NCI-H526 (cell line): ENCODE measurements around the gene PKM.
"Not testable (repeated sequence)": the region's sequence is repeated elsewhere in the genome, so short reads cannot be mapped to it uniquely, and the experiment has no call there.

ENCODE experiments used
- DNase-seq, 2 experiments: peaks; one replicate each; lab custom pipeline; 2025; lab: John Stamatoyannopoulos, UW

The PKM gene

DNA sequence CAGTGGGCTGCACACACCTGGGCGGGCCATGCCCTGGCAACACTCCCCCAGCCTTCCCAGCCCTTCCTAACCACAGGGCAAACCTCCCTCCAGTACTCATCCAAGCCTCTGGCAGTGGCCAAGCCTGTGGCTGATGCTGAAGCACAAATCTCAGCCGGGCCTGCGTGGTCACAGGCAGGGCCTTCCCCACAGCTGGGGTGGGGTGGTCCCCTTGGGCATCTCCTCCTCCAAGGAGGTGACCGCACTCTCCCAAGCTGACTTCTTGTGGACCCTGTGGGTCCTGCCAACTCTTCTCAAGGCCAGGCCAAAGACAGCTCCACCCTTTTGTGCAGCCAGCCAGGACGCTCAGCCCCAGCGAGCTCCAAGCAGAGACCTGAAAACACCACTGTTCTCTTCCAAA lies 54.8 kb downstream of the PKM start:
- no peak for DNase-seq

DNA sequence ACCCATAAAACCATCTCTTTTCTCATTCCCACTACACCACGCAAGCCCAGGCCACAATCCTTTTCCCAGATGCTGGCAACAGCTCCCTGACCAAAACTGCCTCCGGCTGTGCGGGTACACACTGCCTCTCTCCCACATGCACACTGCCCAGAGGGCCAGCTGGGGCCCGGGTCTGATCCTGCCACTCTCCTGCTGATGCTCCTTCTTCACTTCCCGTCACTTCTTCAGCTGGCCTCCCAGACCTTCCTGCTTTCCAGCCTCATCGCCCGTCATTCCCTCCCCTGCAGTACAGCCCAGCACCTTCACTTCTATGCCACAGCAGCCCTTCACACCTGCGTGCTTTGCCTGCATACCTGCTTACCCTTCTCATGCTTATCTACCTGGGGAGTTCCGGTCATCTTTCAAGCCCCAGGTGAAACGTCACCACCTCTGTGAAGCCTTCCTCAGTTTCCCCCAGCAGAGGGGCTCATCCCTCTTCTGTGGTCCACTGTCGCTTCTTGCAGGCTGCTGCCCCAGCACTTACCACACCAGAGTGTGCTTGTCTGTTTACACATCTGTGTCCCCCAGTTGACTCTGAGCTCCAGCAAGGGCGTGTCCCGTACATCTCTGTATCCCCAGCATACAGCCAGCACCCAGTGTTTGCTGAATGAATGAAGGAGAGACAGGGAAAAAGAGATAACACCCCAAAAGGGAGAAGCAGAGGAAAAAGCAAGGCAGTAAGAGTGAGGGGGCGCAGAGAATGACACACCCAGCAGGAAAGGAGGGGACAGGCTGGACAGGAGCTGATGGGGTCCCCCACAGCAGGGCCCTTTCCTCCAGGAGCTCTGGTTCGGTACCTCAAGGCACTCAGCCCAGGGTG lies 55.6 kb downstream of the PKM start:
- no peak for DNase-seq

DNA sequence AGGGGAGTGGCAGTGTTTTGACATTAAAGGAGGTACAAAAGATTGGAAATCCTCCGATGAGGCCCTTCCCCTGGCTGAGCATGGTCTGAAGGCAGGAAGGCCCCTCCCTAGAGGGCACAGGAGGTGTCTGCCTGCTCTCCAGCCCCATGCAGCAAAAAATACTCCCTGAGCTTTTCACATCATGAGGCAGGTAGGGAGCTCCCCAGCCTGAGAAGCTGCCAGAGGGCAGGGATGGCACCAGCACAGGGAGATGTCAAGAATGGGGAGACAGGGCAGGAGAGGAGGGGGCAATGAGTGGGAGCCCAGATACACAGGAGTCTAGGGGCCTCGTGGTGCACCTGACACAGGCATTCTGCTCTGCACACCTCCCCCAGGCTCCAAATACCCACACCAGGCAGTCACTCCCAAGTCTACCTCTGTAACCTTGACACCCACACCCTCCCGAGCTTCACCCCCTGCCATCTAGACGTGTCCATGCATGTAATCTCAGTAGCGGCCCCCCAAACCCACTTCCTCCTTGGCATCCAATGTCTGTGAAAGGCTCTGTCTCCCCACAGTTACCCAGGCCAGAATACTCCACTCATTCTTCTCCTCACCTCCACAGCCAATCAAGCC lies 56.3 kb downstream of the PKM start:
- DNase-seq: no peak

DNA sequence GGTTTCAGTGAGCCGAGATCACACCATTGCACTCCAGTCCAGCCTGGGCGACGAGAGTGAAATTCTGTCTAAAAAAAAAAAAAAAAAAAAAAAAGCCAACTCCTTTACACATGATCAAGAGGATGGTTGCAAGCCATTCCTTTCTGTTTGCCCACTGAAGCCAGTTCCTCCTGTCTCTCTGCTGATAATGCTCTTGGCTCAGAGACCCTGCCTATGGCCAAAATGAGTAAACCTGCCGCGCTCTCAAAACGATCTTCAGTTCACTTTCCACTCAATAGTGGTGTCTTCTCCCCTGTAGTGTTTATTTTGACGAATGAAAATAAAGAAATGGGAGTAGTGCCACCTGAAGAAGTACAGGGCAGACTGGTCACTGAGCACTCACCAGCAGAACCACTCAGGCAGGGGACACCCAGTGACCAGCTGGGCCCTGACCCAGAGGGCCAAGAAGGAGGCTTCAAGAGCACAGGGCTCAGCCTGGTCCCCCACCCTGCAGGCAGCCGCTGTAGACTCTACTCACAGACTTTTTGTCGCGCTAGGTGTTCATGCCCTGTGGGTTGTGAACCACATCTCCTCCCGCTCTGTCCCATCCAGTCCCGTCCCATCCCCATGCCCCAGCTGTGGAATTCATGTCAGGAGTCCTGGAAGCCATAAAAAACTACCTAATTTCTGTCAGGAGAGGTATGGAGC lies 57.0 kb downstream of the PKM start:
- DNase-seq: no peak

DNA sequence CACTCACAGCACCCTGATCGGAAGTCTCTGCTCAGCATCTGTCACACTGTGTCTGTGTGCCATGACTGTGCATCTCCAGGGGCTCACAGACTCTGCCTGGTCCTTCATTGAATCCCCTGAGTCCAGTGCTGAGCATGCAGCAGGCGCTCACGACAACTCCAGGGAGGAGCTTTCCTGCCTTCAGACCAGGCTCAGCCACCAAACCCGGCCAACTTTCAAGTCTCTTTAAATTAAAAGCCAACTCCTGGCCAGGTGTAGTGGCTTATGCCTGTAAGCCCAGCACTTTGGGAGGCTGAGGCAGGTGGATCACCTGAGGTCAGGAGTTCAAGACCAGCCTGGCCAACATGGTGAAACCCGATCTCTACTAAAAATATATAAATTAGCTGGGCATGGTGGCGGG lies 57.6 kb downstream of the PKM start:
- no peak for DNase-seq

DNA sequence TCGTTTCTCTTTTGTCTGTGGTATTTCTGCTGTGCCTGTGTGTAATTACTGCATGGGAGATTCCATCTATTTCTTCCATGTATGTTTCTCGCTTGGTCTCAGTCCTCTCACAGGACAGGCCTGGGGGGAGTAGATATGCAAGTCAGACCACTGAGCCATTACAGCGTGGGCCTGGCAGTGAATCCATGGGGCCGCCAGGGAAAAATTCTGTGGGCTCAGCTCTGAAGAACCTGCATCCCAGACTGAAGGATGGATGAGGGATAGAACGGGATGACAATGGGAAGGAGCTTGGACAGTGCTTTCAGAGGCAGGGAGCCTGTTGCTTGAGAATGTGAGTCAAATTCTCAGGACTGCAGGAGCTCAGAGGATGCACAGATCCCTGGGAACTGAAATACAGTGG lies 58.2 kb downstream of the PKM start:
- no peak for DNase-seq

DNA sequence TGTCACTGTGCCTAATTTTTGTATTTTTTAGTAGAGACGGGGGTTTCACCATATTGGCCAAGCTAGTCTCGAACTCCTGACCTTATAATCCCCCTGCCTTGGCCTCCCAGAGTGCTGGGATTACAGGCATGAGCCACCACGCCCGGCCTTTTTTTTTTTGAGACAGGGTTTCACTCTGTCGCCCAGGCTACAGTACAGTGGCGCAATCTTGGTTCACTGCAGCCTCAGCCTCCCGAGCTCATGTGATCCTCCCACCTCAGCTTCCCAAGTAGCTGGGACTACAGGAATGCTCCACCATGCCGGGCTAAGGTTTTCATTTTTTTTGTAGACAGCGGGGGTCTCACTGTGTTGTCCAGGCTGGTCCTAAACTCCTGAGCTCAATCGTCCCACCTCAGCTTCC lies 59.0 kb downstream of the PKM start:
- DNase-seq: not testable (repeated sequence)

DNA sequence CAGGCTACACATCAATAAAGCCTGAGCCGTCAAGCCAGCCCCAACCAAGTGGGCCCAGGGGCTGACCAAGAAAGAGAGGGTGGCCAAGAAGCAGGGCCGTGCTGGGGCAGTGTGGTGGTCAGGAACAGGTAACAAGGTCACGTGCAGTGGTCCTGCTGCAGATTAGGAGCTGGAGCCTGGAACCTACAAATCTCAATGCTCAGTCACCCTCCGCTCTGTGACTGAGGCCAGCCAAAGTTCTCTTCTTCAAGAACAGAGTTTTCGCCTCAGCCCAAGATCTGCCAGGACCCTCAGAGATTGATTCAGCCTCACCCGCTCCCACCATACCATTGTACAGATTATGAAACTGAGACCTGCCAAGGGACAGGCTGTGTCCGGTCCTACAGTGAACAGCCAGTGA lies 60.3 kb downstream of the PKM start:
- DNase-seq: no peak

DNA sequence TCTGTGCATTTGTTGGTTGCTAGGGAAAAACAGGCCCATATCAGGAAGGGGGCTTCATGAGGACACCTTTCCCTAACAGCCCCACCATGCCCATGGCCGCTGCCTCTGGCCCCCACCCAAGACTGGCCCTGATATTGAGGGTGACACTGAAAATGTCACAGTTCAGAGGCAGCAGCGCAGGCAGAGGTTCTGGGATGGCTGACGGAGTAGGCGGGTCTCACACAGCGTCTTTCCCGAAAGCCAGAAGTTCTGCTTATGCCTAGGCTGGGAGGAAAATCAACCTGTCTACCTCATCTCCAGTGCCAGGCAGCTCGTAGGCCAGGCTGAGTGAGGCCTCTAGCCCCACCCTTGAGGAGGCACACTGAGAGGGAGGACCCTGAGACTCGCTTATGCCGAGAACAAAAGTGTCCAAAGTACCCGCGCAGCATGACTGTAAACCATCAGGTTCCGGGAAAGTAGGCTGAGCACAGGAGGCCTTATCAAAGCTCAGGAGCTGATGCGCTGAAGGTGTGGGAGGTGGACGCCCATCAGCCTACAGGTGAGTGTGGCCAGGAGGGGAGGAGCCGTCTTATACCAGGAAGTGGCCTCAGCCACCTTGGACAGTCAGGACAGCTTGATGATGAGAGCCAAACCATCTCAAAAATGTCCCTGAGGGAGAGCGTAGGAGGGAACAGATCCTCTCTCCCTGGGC lies 60.9 kb downstream of the PKM start:
- no peak for DNase-seq

DNA sequence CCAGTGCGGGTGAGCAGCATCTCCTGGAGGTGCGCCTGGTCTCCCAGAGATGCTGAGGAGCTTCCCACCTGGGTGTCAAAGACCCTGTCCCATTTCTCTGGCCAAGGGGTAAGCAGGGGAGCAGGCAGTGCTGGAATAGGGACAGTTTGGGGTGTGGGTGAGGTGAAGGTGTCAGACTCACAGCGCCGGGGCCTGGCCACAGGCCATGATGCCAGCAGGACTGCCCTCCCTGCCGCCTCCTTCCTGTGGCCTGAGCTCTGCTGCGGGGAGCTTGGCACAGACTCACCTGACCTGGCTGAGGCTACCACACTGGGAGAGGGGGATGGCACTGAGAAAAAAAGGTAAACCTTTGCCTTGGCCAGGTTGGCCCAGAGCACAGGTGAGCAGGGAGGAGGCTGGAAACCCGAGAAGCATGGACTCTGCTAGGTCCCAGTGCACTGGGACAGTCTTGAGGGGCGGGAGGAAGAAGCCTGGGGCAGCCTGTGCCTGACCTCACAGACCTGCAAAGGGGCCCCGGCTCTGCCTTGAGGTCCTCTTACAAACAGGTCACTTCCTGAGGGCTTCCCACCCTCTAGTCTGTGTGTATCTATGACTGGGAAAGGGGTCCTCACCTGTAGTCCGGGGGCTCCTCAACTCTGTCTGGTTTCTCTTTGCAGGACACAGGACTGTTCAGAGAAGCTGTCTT lies 61.6 kb downstream of the PKM start:
- no peak for DNase-seq

DNA sequence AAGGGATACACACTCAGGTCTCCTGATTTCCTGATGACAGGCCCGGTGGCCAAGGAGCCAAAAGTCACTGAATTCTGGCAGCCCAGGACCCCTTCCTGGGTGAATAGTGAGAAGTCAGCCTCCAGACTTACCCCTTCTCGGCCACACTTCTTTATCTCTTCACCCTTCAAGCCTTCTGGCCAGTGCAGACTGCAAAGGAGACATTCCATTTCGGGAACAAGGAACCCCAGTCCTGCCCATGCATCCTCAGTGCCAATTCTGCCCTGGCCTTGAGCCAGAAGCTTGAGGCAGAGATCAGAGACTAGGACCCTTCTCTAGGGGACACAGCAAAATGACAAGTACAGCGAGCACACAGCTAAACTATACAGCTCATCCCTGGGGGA lies 62.2 kb downstream of the PKM start:
- DNase-seq: no peak

DNA sequence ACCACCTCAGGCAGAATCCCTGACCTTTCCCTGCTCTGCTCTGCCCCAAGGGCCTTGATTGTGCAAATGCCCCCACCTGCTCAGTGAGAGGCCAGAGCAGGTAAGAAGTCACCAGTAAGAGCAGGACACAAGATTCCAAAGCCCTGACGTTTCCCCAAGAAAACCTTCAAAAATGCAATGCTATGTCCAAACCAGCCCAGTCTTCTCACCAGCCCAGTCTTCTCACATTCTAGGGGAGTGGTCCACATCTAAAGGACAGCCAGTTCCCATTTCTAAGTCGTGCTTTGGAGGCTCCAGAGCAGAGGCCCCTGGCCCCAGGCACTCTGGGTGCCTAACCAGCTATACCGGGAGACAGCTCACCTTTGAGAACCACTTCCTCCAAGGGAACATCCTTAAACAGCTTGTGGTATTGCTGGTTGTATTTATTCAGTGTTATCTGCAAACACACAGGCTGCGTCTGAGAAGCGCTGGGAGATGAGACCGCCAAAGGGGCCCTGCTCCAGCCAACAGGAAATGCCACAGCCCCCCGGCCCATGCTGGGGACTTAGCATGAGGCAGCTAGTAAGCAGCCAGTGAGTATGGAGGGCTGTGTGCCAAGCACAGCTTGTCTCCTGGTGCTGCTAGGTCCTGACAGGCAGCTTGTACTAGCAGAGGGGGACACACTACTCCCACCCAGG lies 62.7 kb downstream of the PKM start:
- no peak for DNase-seq

DNA sequence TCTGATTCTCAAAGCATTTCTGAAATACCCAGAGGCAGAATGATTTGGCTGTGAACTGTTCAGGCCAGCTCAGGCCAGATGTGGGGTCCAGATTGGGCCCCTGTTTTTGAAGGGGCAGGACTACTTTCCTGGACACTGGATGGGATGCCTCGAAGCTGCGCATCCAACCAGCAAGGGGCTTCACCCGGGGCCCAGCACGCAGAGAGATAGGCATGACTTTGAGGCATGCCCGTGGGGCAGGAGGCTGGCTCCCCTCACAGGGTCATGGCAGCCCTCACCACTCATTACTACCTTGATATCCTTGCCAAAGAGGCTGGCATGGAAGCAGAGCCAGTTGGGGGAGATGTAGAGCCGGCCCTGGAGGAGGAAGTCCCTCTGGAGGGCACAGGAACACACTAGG lies 63.5 kb downstream of the PKM start:
- no peak for DNase-seq

DNA sequence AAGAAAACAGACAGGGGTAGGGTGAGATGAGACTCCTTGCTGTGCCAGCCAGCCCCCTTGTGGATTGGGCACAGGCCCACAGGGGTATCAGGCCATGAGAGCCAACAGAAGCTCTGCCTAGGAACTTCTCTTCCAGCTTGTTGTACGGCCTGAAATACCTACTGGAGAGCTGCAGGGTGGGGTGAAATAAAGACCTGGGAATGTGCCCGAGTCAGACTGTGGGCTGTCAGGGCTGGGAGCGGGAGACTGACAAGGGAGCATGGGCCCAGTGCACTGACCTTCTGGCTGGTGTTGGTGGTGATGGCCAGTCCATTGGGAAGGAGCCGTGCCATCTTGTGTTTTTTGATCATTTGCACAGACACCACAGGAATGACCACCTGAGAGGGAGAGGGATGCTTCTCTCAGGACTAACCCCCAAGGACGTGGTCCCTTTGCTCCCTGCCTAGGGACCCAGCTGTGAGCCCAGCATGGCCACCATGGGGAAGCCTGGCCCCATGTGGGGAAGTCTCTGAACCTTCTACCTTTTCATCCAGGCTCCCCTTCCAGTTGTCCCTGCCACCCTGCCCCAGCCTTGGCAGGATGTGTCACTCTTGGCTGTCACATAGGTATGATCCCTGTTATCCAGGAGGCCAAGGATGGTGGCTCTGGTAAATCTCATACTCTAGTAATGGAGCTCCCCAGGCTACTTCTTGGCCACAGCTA lies 64.1 kb downstream of the PKM start:
- DNase-seq: no peak

DNA sequence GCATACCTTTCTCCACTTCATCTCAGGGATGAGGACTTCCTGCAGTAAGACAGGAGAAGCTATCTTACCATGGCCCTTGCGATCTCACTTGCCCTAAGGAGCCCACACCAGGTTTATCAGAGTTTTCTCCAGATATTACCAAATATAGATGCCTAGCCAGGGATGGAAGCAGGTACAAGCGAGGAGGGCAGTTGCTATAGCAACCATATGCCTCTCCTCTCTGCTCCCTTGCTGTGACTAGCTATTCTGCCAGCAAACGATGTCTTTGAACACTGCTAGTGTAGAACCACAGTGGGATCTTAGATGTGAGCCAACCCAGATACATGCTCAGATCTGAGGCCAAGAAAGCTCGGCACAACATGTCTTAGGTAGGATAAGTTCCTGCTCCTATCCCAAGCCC lies 67.3 kb downstream of the PKM start:
- no peak for DNase-seq

DNA sequence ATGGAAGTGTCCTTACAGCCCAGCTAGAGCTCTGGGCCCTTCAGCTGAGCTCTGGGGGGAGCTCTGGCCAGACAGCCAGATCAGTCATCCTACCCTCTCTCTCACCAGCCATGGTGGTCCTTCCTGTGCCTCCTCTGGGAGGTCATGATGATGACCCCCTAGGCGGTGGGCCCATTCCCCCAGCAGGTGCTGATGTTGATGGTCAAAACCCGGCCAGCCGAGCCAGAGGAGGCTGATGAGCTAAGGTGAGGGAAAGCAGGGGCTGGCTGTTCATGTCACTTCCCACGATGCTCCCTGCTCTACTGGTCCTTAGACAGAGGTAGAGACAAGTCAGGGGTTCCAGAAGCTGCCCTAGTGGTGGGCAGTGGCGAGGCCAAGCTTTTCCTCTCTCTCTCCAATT lies 68.4 kb downstream of the PKM start:
- no peak for DNase-seq

DNA sequence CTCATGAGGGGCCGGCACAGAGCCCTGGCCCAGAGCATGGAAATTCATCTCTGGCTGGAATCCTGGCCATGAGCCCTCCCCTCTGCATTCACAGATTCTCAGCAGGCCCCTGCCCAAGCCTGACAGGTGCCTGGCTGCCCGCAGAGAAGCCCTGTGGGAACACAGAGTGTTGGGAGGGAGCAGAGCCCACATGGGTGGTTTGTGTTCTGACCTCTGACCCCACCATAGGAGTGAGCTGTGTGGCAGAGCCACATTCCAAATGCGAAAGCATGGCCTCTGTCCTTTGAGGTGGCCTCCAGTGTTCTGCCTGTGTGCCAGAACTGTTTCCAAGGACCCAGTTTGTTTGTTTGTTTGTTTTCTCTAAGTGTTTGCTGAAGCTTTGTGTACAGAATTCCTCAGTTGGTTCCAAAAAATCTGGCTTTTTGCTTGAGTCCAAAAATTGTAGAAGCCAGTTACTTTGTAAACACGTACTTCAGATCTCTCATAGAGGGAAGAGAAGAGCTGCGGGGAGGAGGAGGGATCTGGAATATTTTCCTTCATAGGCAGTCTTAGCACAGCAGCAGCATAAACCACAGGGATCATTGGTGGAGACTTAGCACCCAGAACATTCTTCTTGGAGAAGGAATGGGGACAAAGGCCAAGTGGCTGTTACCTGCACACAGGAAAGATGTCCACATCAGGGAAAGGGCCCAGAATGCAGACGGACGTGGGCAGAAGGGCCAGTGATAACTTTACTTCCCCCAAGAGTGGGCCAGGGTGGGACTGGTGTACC lies 69.4 kb downstream of the PKM start:
- DNase-seq: no peak

DNA sequence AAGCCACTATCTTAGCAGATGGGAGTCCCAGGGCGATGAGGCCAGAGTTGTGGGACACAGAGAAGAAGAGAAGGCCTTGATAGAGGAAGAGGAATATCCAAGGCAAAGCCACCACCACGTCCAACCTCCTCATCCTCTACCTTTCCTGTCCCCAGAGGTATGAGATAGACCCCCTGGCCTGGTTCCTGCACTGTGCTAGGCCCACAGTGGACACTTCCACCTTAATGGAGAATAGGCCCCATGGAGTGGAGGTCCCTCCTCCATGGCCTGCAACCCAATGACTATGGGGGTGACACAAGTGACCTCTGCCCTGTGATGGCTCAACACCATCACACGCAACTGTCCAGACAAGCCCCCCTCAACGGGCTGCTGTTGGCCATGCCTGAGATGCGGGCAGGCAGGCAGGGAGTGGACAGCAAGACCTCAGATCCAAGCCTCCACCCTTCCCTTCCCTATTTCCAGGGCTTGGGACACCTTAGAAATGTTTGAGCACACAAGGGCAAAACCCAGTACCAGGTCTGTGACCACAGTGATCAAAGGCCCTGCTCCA lies 70.2 kb downstream of the PKM start:
- DNase-seq: no peak

DNA sequence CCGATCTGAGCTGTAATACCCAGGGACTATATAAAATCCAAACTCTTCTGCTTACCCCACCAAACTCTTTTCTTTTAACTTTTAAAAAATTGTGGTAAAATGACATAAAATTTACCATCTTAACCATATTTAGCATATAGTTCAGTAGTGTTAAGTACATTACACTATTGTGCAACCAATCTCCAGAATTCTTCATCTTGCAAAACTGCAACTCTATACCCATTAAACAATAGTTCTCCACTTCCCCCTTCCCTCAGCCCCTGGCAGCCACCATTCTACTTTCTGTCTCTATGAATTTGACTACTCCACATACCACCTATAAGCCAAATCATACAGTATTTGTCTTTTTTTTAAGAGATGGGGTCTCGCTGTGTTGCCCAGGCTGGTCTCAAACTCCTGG lies 74.1 kb downstream of the PKM start:
- no peak for DNase-seq
